HEK293 (cell line): ENCODE data around the gene UNC5B.

Experiments
- CTCF ChIA-PET: fragments of 350-600 bp; formaldehyde crosslinking; extraction: SDS; loops from one replicate; lab custom pipeline; 2021; ENCODE audit warnings: antibody characterized with exemption; lab: Yijun Ruan, JAX
- POLR2A ChIA-PET: fragments of 300-600 bp; formaldehyde crosslinking; extraction: SDS; loops from one replicate; lab custom pipeline; 2020; ENCODE audit warnings: antibody characterized with exemption, inconsistent platforms; lab: Yijun Ruan, JAX
- H3K27ac ChIP-seq: fragments of 200-500 bp; sonication (Bioruptor generic); 2 replicates; pipeline ENCODE4 v1.5.1; 2014; ENCODE audit warnings: low read depth, low read length, control low read depth, inconsistent platforms; ENCODE audit errors: extremely low read depth
- H3K36me3 ChIP-seq, 2 experiments: fragments of 200-500 bp in 1 of 2; sonication (Bioruptor generic) in 1 of 2; 1 replicate in 1 of 2; 2 replicates in 1 of 2; pipeline ENCODE4 v1.5.1; 2014 to 2017; ENCODE audit warnings: inconsistent platforms in 2 of 2, low read length in 2 of 2; ENCODE audit not compliant: control insufficient read depth in 2 of 2, insufficient read depth in 1 of 2
- H3K4me1 ChIP-seq: fragments of 200-500 bp; sonication (Bioruptor generic); 2 replicates; pipeline ENCODE4 v1.5.1; 2014; ENCODE audit warnings: mild to moderate bottlenecking, low read length, inconsistent platforms; ENCODE audit not compliant: control insufficient read depth, insufficient read depth
- H3K4me3 ChIP-seq: 2 replicates; pipeline ENCODE4 v1.5.1; 2011; ENCODE audit warnings: low read depth, mild to moderate bottlenecking, control low read depth, low read length, moderate library complexity
- H3K9me3 ChIP-seq: fragments of 200-500 bp; sonication (Bioruptor generic); 2 replicates; pipeline ENCODE4 v1.5.1; 2014; ENCODE audit warnings: low read depth, low read length, inconsistent platforms; ENCODE audit not compliant: control insufficient read depth, insufficient read depth
- HOXC10 ChIP-seq: sonication (generic); formaldehyde crosslinking; IDR thresholded peaks from 2 replicates; pipeline ENCODE4 v1.8.1; 2023; ENCODE audit warnings: mild to moderate bottlenecking, missing genetic modification reagents
- KLF17 ChIP-seq: fragments of 450-650 bp; formaldehyde crosslinking; IDR thresholded peaks from 2 replicates; pipeline ENCODE4 v1.5.1; 2016; ENCODE audit warnings: missing biosample characterization, missing genetic modification characterization
- PATZ1 ChIP-seq: fragments of 450-650 bp; formaldehyde crosslinking; IDR thresholded peaks from 2 replicates; pipeline ENCODE4 v1.5.1; 2016; ENCODE audit warnings: missing biosample characterization, missing genetic modification characterization
- ZBTB44 ChIP-seq: fragments of 450-650 bp; IDR thresholded peaks from 2 replicates; pipeline ENCODE4 v1.5.1; 2018; ENCODE audit warnings: missing biosample characterization, mild to moderate bottlenecking, missing genetic modification characterization
- ZEB2 ChIP-seq: fragments of 450-650 bp; formaldehyde crosslinking; IDR thresholded peaks from 2 replicates; pipeline ENCODE4 v1.5.1; 2016; ENCODE audit warnings: missing biosample characterization, missing genetic modification characterization
- ZFP3 ChIP-seq: fragments of 450-650 bp; formaldehyde crosslinking; IDR thresholded peaks from 2 replicates; pipeline ENCODE4 v1.5.1; 2016; ENCODE audit warnings: low read depth, missing biosample characterization, missing genetic modification characterization
- ZNF132 ChIP-seq: fragments of 450-650 bp; formaldehyde crosslinking; IDR thresholded peaks from 2 replicates; pipeline ENCODE4 v1.5.1; 2017; ENCODE audit warnings: missing biosample characterization, missing genetic modification characterization, borderline replicate concordance
- ZNF221 ChIP-seq: fragments of 450-650 bp; formaldehyde crosslinking; IDR thresholded peaks from 2 replicates; pipeline ENCODE4 v1.5.1; 2017; ENCODE audit warnings: missing biosample characterization, missing genetic modification characterization, borderline replicate concordance
- ZNF24 ChIP-seq: fragments of 450-650 bp; formaldehyde crosslinking; IDR thresholded peaks from 2 replicates; pipeline ENCODE4 v1.5.1; 2016; ENCODE audit warnings: missing biosample characterization, missing genetic modification characterization
- ZNF391 ChIP-seq: fragments of 450-650 bp; formaldehyde crosslinking; IDR thresholded peaks from 2 replicates; pipeline ENCODE4 v1.5.1; 2016; ENCODE audit warnings: low read depth, missing biosample characterization, missing genetic modification characterization, borderline replicate concordance
- ZNF560 ChIP-seq: fragments of 450-650 bp; formaldehyde crosslinking; IDR thresholded peaks from 2 replicates; pipeline ENCODE4 v1.5.1; 2017; ENCODE audit warnings: missing biosample characterization, missing genetic modification characterization, borderline replicate concordance
- ZNF658 ChIP-seq: fragments of 450-650 bp; formaldehyde crosslinking; IDR thresholded peaks from 2 replicates; pipeline ENCODE4; 2016; ENCODE audit warnings: missing biosample characterization, missing genetic modification characterization
- ZNF76 ChIP-seq: fragments of 450-650 bp; formaldehyde crosslinking; IDR thresholded peaks from 2 replicates; pipeline ENCODE4; 2016; ENCODE audit warnings: low read depth, missing biosample characterization, missing genetic modification characterization, borderline replicate concordance
- ZSCAN30 ChIP-seq: fragments of 450-650 bp; IDR thresholded peaks from 2 replicates; pipeline ENCODE4 v1.5.1; 2018; ENCODE audit warnings: missing biosample characterization, mild to moderate bottlenecking, missing genetic modification characterization, moderate library complexity

UNC5B gene

GRCh38 chr10:71266147-71266917 is 54.0 kb downstream of the UNC5B start (continued):
- TF ChIP-seq ZNF658 (tag by site-specific recombination) (no peak), ZNF221 (tag by site-specific recombination) (no peak), ZNF560 (no peak), KLF17 (peak; percentile 95), ZNF24 (tag by site-specific recombination) (peak; percentile 94), ZEB2 (tag by site-specific recombination) (peak; percentile 99), ZFP3 (tag by site-specific recombination) (no peak), PATZ1 (tag by site-specific recombination) (peak; percentile 99), ZNF391 (tag by site-specific recombination) (no peak), ZNF76 (peak; percentile 67; the same call in 1 of the 2 replicates)

GRCh38 chr10:71266918-71267442 is 54.6 kb downstream of the UNC5B start:
- POLR2A ChIA-PET = interaction anchor here (1.0 kb wide), 1 partner anchor 53 kb away, joined by 3 read pairs; no protein-coding TSS in a partner anchor
- H3K27ac ChIP-seq = peak overlapping the region; percentile 7; the same call in 1 of the 2 replicates
- CTCF ChIA-PET = interaction anchor here (1.0 to 1.4 kb wide), 3 partner anchors 54 to 363 kb away, joined by 3 to 5 read pairs (median 5); partner anchors contain the start of gene UNC5B

GRCh38 chr10:71267508-71268240 is 55.3 kb downstream of the UNC5B start:
- Histone ChIP-seq H3K36me3 (no peaks in the 10 kb centered on the region), H3K27ac (no peak overlapping the region), H3K4me3 (no peak overlapping the region)
- peak; percentile 78 for TF ChIP-seq ZNF24 (tag by site-specific recombination)
- TF ChIP-seq HOXC10 = no peak
- TF ChIP-seq, all 188 proteins: peak for 1
- no peaks in the 10 kb centered on the region for H3K9me3 ChIP-seq
- ChIA-PET CTCF (interaction anchor here (0.6 to 1.4 kb wide), 9 partner anchors 30 to 610 kb away, joined by 3 to 6 read pairs (median 3); partner anchors contain the start of gene UNC5B), POLR2A (no interaction called here)
- H3K4me1 ChIP-seq = no peaks in the 10 kb centered on the region; the same call in 1 of the 2 replicates

More at GRCh38 chr10:71266918-71267442, 54.6 kb downstream of the UNC5B start:
- peak; percentile 64; the same call in 1 of the 2 replicates for TF ChIP-seq ZBTB44 (tag by site-specific recombination)
- TF ChIP-seq ZNF132 = no peak
- TF ChIP-seq ZSCAN30 (tag by site-specific recombination) = 0 out of 2 replicates have a peak, but pooled peaks have one; percentile 3
- TF ChIP-seq, all 188 proteins: peak for 2
- H3K4me3 ChIP-seq = no peak overlapping the region
- no peaks in the 10 kb centered on the region for H3K9me3 ChIP-seq
- H3K36me3 ChIP-seq = no peaks in the 10 kb centered on the region
- H3K4me1 ChIP-seq = no peaks in the 10 kb centered on the region; the same call in 1 of the 2 replicates
